OCI-LY7 (cell line): Measurements from ENCODE around the gene ESRP2. TPM values are rescaled to one million over a fixed set of nuclear protein-coding genes. Genes with fewer than 3 reads are reported as not detected.

Experiments used
- BruUV-seq: library from RNA; stranded (reverse); fragments of 400-500 nt; replicated peaks from 2 replicates; lab custom pipeline; 2021; lab: Mats Ljungman, UMichigan
- CTCF ChIA-PET: fragments of 300-600 bp; sonication (Branson Sonifier 250); formaldehyde crosslinking; loops from one replicate; lab custom pipeline; 2022; ENCODE audit warnings: antibody characterized with exemption; ENCODE audit not compliant: unreplicated experiment; lab: Charles Lee
- POLR2A ChIA-PET: fragments of 300-600 bp; sonication (Branson Sonifier 250); formaldehyde crosslinking; loops from one replicate; lab custom pipeline; 2022; ENCODE audit warnings: antibody characterized with exemption; lab: Charles Lee
- DNase-seq: peaks from one replicate; pipeline ENCODE4 v3.0.0-alpha.2; 2015; ENCODE audit warnings: low spot score
- H2AFZ ChIP-seq: fragments of 200-600 bp; sonication (generic), shearing (Covaris generic); 2 replicates; pipeline ENCODE4 v1.6.1; 2014; ENCODE audit warnings: mild to moderate bottlenecking, antibody characterized with exemption, low read length, moderate library complexity
- H3K27ac ChIP-seq: fragments of 200-600 bp; sonication (generic); 2 replicates; pipeline ENCODE4 v1.5.1; 2014; ENCODE audit warnings: mixed run types, low read depth, mild to moderate bottlenecking, moderate library complexity, low read length, inconsistent platforms; ENCODE audit not compliant: poor library complexity, severe bottlenecking
- H3K36me3 ChIP-seq: fragments of 200-600 bp; sonication (generic); 2 replicates; pipeline ENCODE4 v1.6.1; 2014; ENCODE audit warnings: mild to moderate bottlenecking, antibody characterized with exemption, low read length, moderate library complexity, mixed read lengths; ENCODE audit not compliant: insufficient read depth
- H3K4me1 ChIP-seq: fragments of 200-600 bp; sonication (generic); 2 replicates; pipeline ENCODE4 v1.5.1; 2014; ENCODE audit warnings: mild to moderate bottlenecking, low read length; ENCODE audit not compliant: insufficient read depth, poor library complexity, severe bottlenecking
- H3K4me2 ChIP-seq: fragments of 200-600 bp; sonication (generic); 2 replicates; pipeline ENCODE4 v1.6.1; 2014; ENCODE audit warnings: mild to moderate bottlenecking, low read length
- H3K4me3 ChIP-seq: fragments of 200-600 bp; sonication (generic); 2 replicates; pipeline ENCODE4 v1.5.1; 2014; ENCODE audit warnings: mild to moderate bottlenecking, low read depth, low read length; ENCODE audit not compliant: poor library complexity, severe bottlenecking
- H3K79me2 ChIP-seq: fragments of 200-600 bp; sonication (generic); 2 replicates; pipeline ENCODE4 v1.6.1; 2016; ENCODE audit warnings: low read depth, mild to moderate bottlenecking, low read length, moderate library complexity, mixed read lengths; ENCODE audit not compliant: insufficient read depth
- H3K9me2 ChIP-seq: fragments of 200-600 bp; sonication (generic); 2 replicates; pipeline ENCODE4 v1.6.1; 2016; ENCODE audit warnings: mild to moderate bottlenecking, low read length, mixed read lengths; ENCODE audit not compliant: insufficient read depth
- H3K9me3 ChIP-seq: fragments of 200-600 bp; sonication (generic); 2 replicates; pipeline ENCODE4 v1.6.1; 2014; ENCODE audit warnings: mild to moderate bottlenecking, mixed run types, low read length, mixed read lengths
- H4K20me1 ChIP-seq: fragments of 200-600 bp; sonication (generic); 2 replicates; pipeline ENCODE4 v1.6.1; 2014; ENCODE audit warnings: mild to moderate bottlenecking, antibody characterized with exemption, low read length, moderate library complexity, mixed read lengths; ENCODE audit not compliant: insufficient read depth
- CTCF ChIP-seq: fragments of 200-600 bp; sonication (generic); conservative IDR thresholded peaks from 2 replicates; pipeline ENCODE4 v1.5.1; 2014; ENCODE audit warnings: mild to moderate bottlenecking, antibody characterized with exemption, low read length, moderate library complexity, mixed read lengths
- EZH2phosphoT487 ChIP-seq: fragments of 200-600 bp; sonication (generic); IDR thresholded peaks from 2 replicates; pipeline ENCODE4 v1.6.1; 2018; ENCODE audit warnings: low read depth, borderline replicate concordance, mild to moderate bottlenecking, mixed run types, antibody characterized with exemption, low read length, moderate library complexity, mixed read lengths
- intact Hi-C: fragments of 100-400 bp; cut with micrococcal nuclease; formaldehyde crosslinking; loops from one replicate; pipeline ENCODE4 v1.10.0; 2022; ENCODE audit not compliant: unreplicated experiment
- total RNA-seq, 2 experiments: library from RNA; depleted of rRNA in 1 of 2; stranded (reverse); fragments of >200 nt in 1 of 2; shearing (Covaris generic) in 1 of 2; gene quantifications; 2 replicates each; pipeline ENCODE4 v1.2.3, GENCODE V29; 2014 to 2022

Gene ESRP2
- total RNA-seq, 2 experiments from 2014 or later, result not detected

- no TSS peak for BruUV-seq
- intact Hi-C loops, result no loop called here
- Histone ChIP-seq H3K9me2 (no peaks in the 10 kb centered on the region), H3K27ac (peak overlapping the region; percentile 97), H2AFZ (no peak overlapping the region), H3K36me3 (peaks cover 54% of the 10 kb centered on the region), H3K4me2 (peak overlapping the region; percentile 91), H3K4me3 (peak overlapping the region; percentile 44), H3K4me1 (peaks cover 75% of the 10 kb centered on the region), H4K20me1 (no peaks in the 10 kb centered on the region), H3K9me3 (no peaks in the 10 kb centered on the region), H3K79me2 (peaks cover 48% of the 10 kb centered on the region)
- ChIA-PET CTCF (interaction anchor here (0.7 kb wide), 1 partner anchor 23 kb away, joined by 3 read pairs; no protein-coding TSS in a partner anchor), POLR2A (interaction anchor here (0.6 to 1.9 kb wide), 10 partner anchors 10 to 188 kb away, joined by 3 to 8 read pairs (median 4); partner anchors contain the start of genes PRMT7 and SLC7A6OS)
- peak; percentile 59 for DNase-seq
- TF ChIP-seq CTCF, result peak; percentile 30; the same call in 1 of the 2 replicates
- TF ChIP-seq EZH2phosphoT487, result no peak
These were observed 44.0 kb upstream of the ESRP2 start for GRCh38 chr16:68279726-68280558.

- intact Hi-C loops, result no loop called here
- no peaks in the 10 kb centered on the region for H4K20me1 ChIP-seq
- H3K9me3 ChIP-seq, result no peaks in the 10 kb centered on the region
- H2AFZ ChIP-seq, result no peak overlapping the region
- ChIA-PET CTCF (no interaction called here), POLR2A (interaction anchor here (1.0 to 2.0 kb wide), 3 partner anchors 10 to 12 kb away, joined by 3 to 10 read pairs (median 3); partner anchors contain the start of gene SLC7A6)
- peaks cover 69% of the 10 kb centered on the region for H3K79me2 ChIP-seq
- peak overlapping the region; percentile 79 for H3K27ac ChIP-seq
- H3K36me3 ChIP-seq, result peaks cover 71% of the 10 kb centered on the region
- TF ChIP-seq CTCF (no peak), EZH2phosphoT487 (no peak)
- no TSS peak for BruUV-seq
- no peak for DNase-seq
- no peak overlapping the region for H3K4me3 ChIP-seq
- H3K4me1 ChIP-seq, result peaks cover 76% of the 10 kb centered on the region
- H3K9me2 ChIP-seq, result no peaks in the 10 kb centered on the region
- H3K4me2 ChIP-seq, result peak overlapping the region; percentile 62
These were observed 40.3 kb upstream of the ESRP2 start for GRCh38 chr16:68276223-68276622.
